Measurements from ENCODE around the gene MCRIP2. TPM values are rescaled to one million over a fixed set of nuclear protein-coding genes. Genes with fewer than 3 reads are reported as not detected.

Gene MCRIP2
- total RNA-seq, 6 experiments from 2014 or later, result 48.8 to 130 (median 76.7) TPM

GRCh38 chr16:609316-609715 lies 32.3 kb upstream of the MCRIP2 start:
- Histone ChIP-seq H3K4me3 (no peak overlapping the region), H3K9me3 (no peaks in the 10 kb centered on the region), H3K36me3 (no peaks in the 10 kb centered on the region), H3K27ac (no peak overlapping the region), H3K27me3 (no peaks in the 10 kb centered on the region), H3K4me1 (no peaks in the 10 kb centered on the region)
- TF ChIP-seq POLR2A (IDR thresholded peaks at IDR 0.05), result no peak
- TF ChIP-seq CTCF (IDR thresholded peaks at IDR 0.05), result no peak
- DNase-seq (no peak), ATAC-seq (peak in 2 of 4 donors; percentile 52 to 53)
- intact Hi-C loops (cut with DNase I), result no loop called here
- 72% methylated on average over 7 of the region's 13 CpGs for WGBS (ENCODE audit: insufficient coverage, low coverage, low lambda C conversion rate, missing lambda C conversion rate)

- H3K4me3 ChIP-seq, result no peak overlapping the region
- no peaks in the 10 kb centered on the region for H3K4me1 ChIP-seq
- H3K9me3 ChIP-seq, result no peaks in the 10 kb centered on the region
- no peaks in the 10 kb centered on the region for H3K27me3 ChIP-seq
- WGBS (ENCODE audit: insufficient coverage, low coverage, low lambda C conversion rate, missing lambda C conversion rate), result no CpG with 5 or more reads among the region's 14 CpGs
- intact Hi-C loops (cut with DNase I), result no loop called here
- H3K36me3 ChIP-seq, result no peaks in the 10 kb centered on the region
- TF ChIP-seq CTCF (IDR thresholded peaks at IDR 0.05) (no peak), POLR2A (IDR thresholded peaks at IDR 0.05) (no peak)
- no peak overlapping the region for H3K27ac ChIP-seq
- ATAC-seq (peak; percentile 35 to 77 (median 53)), DNase-seq (no peak)
These were observed 31.6 kb upstream of the MCRIP2 start for GRCh38 chr16:609984-610383.

- no peak overlapping the region for H3K4me3 ChIP-seq
- H3K4me1 ChIP-seq, result peaks cover 0 to 2% (median 0%) of the 10 kb centered on the region in 4 donors
- no peaks in the 10 kb centered on the region for H3K27me3 ChIP-seq
- intact Hi-C loops (cut with DNase I), result no loop called here
- peak in 1 of 3 donors; percentile 62 for DNase-seq
- ATAC-seq, result peak; percentile 81 to 90 (median 86)
- H3K36me3 ChIP-seq, result no peaks in the 10 kb centered on the region
- WGBS (ENCODE audit: insufficient coverage, low coverage, low lambda C conversion rate, missing lambda C conversion rate), result 80% methylated on average over 5 of the region's 28 CpGs
- H3K9me3 ChIP-seq, result no peaks in the 10 kb centered on the region
- TF ChIP-seq CTCF (IDR thresholded peaks at IDR 0.05) (peak; percentile 66 to 85 (median 80)), POLR2A (IDR thresholded peaks at IDR 0.05) (no peak)
- no peak overlapping the region for H3K27ac ChIP-seq
These were observed 30.9 kb upstream of the MCRIP2 start for GRCh38 chr16:610513-611381.

- no peak for DNase-seq
- WGBS (ENCODE audit: insufficient coverage, low coverage, low lambda C conversion rate, missing lambda C conversion rate), result 92% methylated on average over 10 of the region's 13 CpGs
- intact Hi-C loops (cut with DNase I), result no loop called here
- H3K27ac ChIP-seq, result no peak overlapping the region
- no peak for ATAC-seq
- H3K36me3 ChIP-seq, result no peaks in the 10 kb centered on the region
- no peaks in the 10 kb centered on the region for H3K27me3 ChIP-seq
- no peaks in the 10 kb centered on the region for H3K9me3 ChIP-seq
- no peak overlapping the region for H3K4me3 ChIP-seq
- peaks cover 0 to 15% (median 3%) of the 10 kb centered on the region in 4 donors for H3K4me1 ChIP-seq
- no peak for TF ChIP-seq CTCF (IDR thresholded peaks at IDR 0.05)
- TF ChIP-seq POLR2A (IDR thresholded peaks at IDR 0.05), result no peak
These were observed 26.5 kb upstream of the MCRIP2 start for GRCh38 chr16:615122-615521.

Measured in right lobe of liver (tissue), 6 donors.